Measurements from ENCODE around the gene MAP3K5.
"Not testable (repeated sequence)": the region's sequence is repeated elsewhere in the genome, so short reads cannot be mapped to it uniquely, and the experiment has no call there.

MAP3K5 gene

GRCh38 chr6:136790411-136791295 lies 1.6 kb downstream of the MAP3K5 start:
- DNase-seq: no peak

DNA sequence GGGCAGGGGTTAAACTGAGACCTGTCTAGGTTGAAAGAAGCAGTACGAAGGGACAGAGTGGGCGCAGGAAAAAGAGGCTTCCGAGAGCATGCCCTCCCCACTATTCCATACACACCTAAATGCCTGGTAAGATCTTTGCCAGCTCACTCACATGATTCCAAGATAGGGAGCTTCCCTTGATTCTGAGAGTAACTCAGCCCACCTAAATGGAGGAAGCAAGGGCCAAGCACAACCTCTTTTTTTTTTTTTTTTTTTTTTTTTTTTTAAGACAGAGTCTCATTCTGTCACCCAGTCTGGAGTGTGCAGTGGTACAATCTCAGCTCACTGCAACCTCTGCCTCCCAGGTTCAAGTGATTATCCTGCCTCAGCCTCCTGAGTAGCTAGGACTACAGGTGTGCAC lies 2.8 kb downstream of the MAP3K5 start:
- DNase-seq: not testable (repeated sequence)

DNA sequence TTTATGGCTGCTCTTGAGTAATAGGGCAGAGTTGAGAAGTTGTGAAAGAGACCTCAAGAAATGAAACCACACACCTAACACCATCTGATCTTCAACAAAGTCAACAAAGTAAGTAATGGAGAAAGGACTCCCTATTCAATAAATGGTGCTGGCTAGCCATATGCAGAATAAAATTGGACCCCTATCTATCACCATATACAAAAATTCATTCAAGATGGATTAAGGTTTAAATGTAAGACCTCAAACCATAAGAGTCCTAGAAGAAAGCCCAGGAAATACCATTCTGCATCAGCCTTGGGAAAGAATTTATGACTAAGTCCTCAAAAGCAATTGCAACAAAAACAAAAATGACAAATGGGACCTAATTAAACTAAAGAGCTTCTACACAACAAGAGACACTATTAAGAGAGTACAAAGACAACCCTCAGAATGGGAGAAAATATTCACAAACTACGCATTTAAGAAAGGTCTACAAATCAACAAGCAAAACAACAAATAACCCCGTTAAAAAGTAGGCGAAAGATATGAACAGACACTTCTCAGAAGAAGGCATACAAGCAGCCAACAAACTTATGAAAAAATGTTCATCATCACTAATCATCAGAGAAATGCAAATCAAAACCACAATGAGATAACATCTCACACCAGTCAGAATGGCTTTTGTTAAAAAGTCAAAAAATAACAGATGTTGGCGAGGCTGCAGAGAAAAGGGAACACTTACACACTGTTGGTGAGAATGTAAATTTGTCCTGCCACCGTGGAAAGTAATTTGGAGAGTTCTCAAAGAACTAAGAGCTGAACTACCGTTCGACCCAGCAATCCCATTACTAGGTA lies 4.0 kb downstream of the MAP3K5 start:
- peak; percentile 82 for DNase-seq

GRCh38 chr6:136787726-136788068 lies 4.6 kb downstream of the MAP3K5 start:
- no peak for DNase-seq

- DNase-seq: no peak
These were observed 5.6 kb downstream of the MAP3K5 start for GRCh38 chr6:136786658-136787057.

- no peak for DNase-seq
These were observed 7.1 kb downstream of the MAP3K5 start for GRCh38 chr6:136784910-136785746.

- DNase-seq: no peak
These were observed 8.0 kb downstream of the MAP3K5 start for GRCh38 chr6:136784271-136784664.

DNA sequence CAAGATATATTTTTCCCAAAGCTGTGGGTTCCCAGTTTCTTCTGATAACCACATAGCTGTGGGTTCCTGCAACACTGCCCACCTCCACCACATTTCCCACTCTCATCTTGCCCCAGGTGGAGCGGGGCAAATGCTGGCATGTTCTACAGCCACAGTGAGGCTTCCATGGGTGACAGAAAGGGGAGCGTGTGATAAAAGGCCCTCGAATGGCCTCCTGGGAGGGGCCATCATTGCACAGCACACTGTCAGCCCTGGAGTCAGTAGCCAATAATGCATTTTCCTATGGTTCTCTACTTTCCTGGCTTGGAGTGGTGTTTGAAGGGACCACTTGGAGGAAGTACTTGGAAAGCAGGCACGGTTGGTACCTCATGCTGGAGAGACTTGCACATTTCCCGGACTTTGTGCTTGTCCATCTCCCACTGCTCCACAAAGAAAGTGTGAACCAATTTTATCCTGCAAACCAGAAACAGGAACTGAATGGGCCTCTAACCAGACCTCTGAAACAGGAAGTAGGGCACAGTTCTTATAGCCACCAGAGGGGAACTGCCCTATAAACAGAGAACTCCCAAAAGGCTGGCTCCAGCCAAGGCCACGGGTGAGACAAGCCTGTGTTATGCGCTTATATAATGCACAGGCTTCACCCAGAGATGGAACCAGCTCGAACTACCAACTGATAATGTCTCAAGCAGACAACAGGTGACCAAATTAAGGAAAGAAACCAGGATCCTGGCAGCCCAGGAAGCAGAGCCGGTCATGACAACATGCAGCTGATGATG lies 8.6 kb downstream of the MAP3K5 start:
- DNase-seq: no peak

GRCh38 chr6:136783021-136783420 lies 9.3 kb downstream of the MAP3K5 start:
- no peak for DNase-seq

GRCh38 chr6:136782021-136782770 lies 10.1 kb downstream of the MAP3K5 start:
- DNase-seq: peak; percentile 57

DNA sequence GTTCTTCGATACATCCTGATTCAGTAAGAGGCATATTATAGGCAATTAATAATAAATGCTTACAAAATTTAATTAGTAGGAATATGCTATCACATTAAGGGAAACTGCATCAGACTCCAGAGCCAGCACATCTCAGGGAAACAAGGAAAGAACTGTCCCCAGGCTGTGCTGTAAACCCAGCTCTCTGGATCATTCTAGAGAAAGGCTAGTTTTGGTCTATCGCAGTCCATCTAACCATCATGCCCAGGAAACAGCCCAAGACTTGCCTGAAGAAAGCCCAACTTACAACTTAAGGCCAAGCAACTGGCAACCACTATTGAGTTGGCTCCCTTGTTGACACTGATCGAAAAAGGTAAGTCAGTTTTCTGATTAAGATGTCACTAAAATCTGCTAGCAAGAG lies 11.3 kb downstream of the MAP3K5 start:
- no peak for DNase-seq

DNA sequence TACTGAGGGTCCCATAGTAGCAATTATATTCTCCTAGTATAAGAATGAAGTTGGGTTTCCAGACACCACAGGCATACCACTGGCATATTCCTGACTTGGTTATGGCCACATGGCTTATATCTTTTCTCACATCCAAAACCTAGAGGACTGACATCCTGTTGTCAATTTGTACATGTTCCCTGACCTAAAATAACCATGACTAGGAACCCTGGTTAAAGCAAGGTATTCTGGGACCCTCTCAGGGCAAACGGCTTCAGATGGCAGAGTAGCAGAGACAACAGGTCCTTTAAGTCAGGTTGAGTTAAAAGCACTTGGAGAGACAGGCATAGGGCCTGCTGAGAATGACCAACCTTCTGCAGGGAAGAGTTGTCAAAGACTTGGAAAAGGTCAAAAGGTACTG lies 12.6 kb downstream of the MAP3K5 start:
- no peak for DNase-seq

GRCh38 chr6:136777651-136778050 lies 14.6 kb downstream of the MAP3K5 start:
- DNase-seq: no peak

GRCh38 chr6:136775548-136775947 lies 16.7 kb downstream of the MAP3K5 start:
- peak; percentile 34 for DNase-seq

DNA sequence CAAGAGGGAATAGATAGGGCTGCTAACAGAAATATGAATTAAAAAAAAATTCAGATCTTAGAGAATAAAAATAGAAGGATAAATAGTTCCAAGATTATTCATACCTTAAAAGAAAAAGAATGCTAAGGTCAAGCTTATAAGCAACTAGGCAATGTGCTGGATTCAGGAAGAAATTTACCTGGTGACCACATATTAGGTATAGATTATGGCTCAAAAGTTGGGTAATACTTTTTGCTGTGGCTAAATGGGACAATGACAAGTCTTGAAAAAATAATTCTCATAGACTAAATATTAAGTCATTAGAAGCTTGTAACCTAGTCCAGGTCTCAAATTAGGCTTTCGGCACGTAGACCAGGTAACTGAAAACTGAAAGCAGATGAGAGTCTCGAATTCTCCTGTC lies 17.2 kb downstream of the MAP3K5 start:
- DNase-seq: no peak

- DNase-seq: peak; percentile 68
These were observed 17.8 kb downstream of the MAP3K5 start for GRCh38 chr6:136774228-136775041.

- DNase-seq: no peak
These were observed 18.8 kb downstream of the MAP3K5 start for GRCh38 chr6:136773473-136773796.

- no peak for DNase-seq
These were observed 19.4 kb downstream of the MAP3K5 start for GRCh38 chr6:136772685-136773472.

GRCh38 chr6:136771306-136771705 lies 21.0 kb downstream of the MAP3K5 start:
- no peak for DNase-seq

DNA sequence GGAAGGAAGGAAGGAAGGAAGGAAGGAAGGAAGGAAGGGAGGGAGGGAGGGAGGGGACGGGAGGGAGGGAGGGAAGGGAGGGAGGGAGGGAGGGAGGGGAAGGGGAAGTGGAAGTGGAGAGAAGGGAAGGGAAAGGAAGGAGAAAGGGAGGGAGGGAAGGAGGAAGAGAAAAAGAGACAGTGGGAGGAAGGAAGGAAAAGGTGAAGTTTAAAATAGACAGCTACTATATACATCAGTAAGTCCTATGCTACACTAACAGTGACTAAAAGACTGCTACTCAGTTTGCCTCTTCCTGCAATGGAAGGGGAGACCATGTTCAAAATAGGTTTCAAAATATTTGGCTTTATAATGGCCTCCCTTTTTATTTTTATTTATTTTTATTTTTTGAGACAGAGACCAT lies 22.5 kb downstream of the MAP3K5 start:
- DNase-seq: no peak
